Measurements from ENCODE around the gene ACAT2.

GRCh38 chr6:159742165-159742564 is 19.7 kb upstream of the ACAT2 start:
- no peak for TF ChIP-seq POLR2A (IDR thresholded peaks at IDR 0.05)
- TF ChIP-seq CTCF (IDR thresholded peaks at IDR 0.05) = no peak

All from body of pancreas (tissue), 4 donors.